GM06990 (cell line): ENCODE measurements around the gene ZNF282.
"Not testable (repeated sequence)": the region's sequence is repeated elsewhere in the genome, so short reads cannot be mapped to it uniquely, and the experiment has no call there.

Experiments
- DNase-seq: peaks from one replicate; pipeline ENCODE4 v3.0.0-alpha.2; 2011; ENCODE audit not compliant: insufficient read length; ENCODE audit errors: extremely low read depth
- H3K27me3 ChIP-seq: replicated peaks from 2 replicates; pipeline ENCODE4 v1.6.0; 2011; ENCODE audit warnings: low read length; ENCODE audit not compliant: control insufficient read depth, insufficient read depth
- H3K36me3 ChIP-seq: 2 replicates; pipeline ENCODE4 v1.5.1; 2011; ENCODE audit warnings: low read length; ENCODE audit not compliant: control insufficient read depth, insufficient read depth
- H3K4me3 ChIP-seq: replicated peaks from 2 replicates; pipeline ENCODE4 v1.5.1; 2011; ENCODE audit warnings: low read depth, mild to moderate bottlenecking, control low read depth, low read length
- CTCF ChIP-seq: IDR thresholded peaks from 2 replicates; pipeline ENCODE4 v1.5.1; 2011; ENCODE audit warnings: low read length, control low read depth, mild to moderate bottlenecking, inconsistent platforms; ENCODE audit not compliant: insufficient read depth, poor library complexity, severe bottlenecking

ZNF282 gene

GRCh38 chr7:149223176-149223575, 27.8 kb downstream of the ZNF282 start:
- H3K4me3 ChIP-seq = no peak overlapping the region
- no peaks in the 10 kb centered on the region for H3K27me3 ChIP-seq
- no peak for TF ChIP-seq CTCF
- no peak for DNase-seq
- peaks cover 17% of the 10 kb centered on the region for H3K36me3 ChIP-seq

- Histone ChIP-seq H3K4me3 (no peak overlapping the region), H3K27me3 (no peaks in the 10 kb centered on the region), H3K36me3 (peaks cover 13% of the 10 kb centered on the region)
- TF ChIP-seq CTCF = no peak
- DNase-seq = no peak
These were observed 28.4 kb downstream of the ZNF282 start for GRCh38 chr7:149223761-149224160.

- no peak for TF ChIP-seq CTCF
- Histone ChIP-seq H3K36me3 (peaks cover 11% of the 10 kb centered on the region), H3K27me3 (no peaks in the 10 kb centered on the region), H3K4me3 (no peak overlapping the region)
- no peak for DNase-seq
These were observed 29.0 kb downstream of the ZNF282 start for GRCh38 chr7:149224352-149224751.

- TF ChIP-seq CTCF = no peak
- no peak overlapping the region for H3K4me3 ChIP-seq
- DNase-seq = no peak
- peaks cover 11% of the 10 kb centered on the region for H3K36me3 ChIP-seq
- no peaks in the 10 kb centered on the region for H3K27me3 ChIP-seq
These were observed 29.8 kb downstream of the ZNF282 start for GRCh38 chr7:149225106-149225505.

- Histone ChIP-seq H3K36me3 (peaks cover 11% of the 10 kb centered on the region), H3K4me3 (no peak overlapping the region), H3K27me3 (no peaks in the 10 kb centered on the region)
- no peak for DNase-seq
- TF ChIP-seq CTCF = no peak
These were observed 30.3 kb downstream of the ZNF282 start for GRCh38 chr7:149225656-149226055.

GRCh38 chr7:149226366-149226765, 31.0 kb downstream of the ZNF282 start:
- not testable (repeated sequence) for H3K36me3 ChIP-seq, H3K4me3 ChIP-seq, DNase-seq, H3K27me3 ChIP-seq
